Endodermal cell (in vitro differentiated cells): ENCODE data around the gene DLGAP3. TPM values are rescaled to one million over a fixed set of nuclear protein-coding genes. Genes with fewer than 3 reads are reported as not detected.

Source experiments
- DNase-seq: peaks from one replicate; pipeline ENCODE4 v3.0.0-alpha.2; 2017
- H3K27ac ChIP-seq: 2 replicates; pipeline ENCODE4 v1.5.1; 2013; ENCODE audit warnings: mild to moderate bottlenecking, low read depth, low read length, moderate library complexity
- H3K27me3 ChIP-seq: 2 replicates; pipeline ENCODE4 v1.6.1; 2013; ENCODE audit warnings: mild to moderate bottlenecking, low read length, moderate library complexity; ENCODE audit not compliant: insufficient read depth, control insufficient read depth, poor library complexity, severe bottlenecking
- H3K36me3 ChIP-seq: 2 replicates; pipeline ENCODE4 v1.7.0; 2013; ENCODE audit warnings: mild to moderate bottlenecking, low read length, moderate library complexity; ENCODE audit not compliant: control insufficient read depth, insufficient read depth
- H3K4me1 ChIP-seq: one replicate; pipeline ENCODE4 v1.7.0; 2013; ENCODE audit warnings: low read length; ENCODE audit not compliant: control insufficient read depth, insufficient read depth
- H3K4me3 ChIP-seq: 2 replicates; pipeline ENCODE4 v1.5.1; 2013; ENCODE audit warnings: mild to moderate bottlenecking, low read length, moderate library complexity
- H3K9ac ChIP-seq: 2 replicates; pipeline ENCODE4 v1.6.1; 2013; ENCODE audit warnings: mild to moderate bottlenecking, low read length, moderate library complexity; ENCODE audit not compliant: poor library complexity, severe bottlenecking; ENCODE audit errors: extremely low read depth
- H3K9me3 ChIP-seq: 2 replicates; pipeline ENCODE4 v1.6.1; 2013; ENCODE audit warnings: mild to moderate bottlenecking, low read length, moderate library complexity; ENCODE audit not compliant: control insufficient read depth
- H3K27ac Mint-ChIP-seq: 2 replicates; pipeline ENCODE4 v1.8.0; 2020; ENCODE audit warnings: mixed read lengths
- H3K27me3 Mint-ChIP-seq: 2 replicates; pipeline ENCODE4 v1.8.0; 2021; ENCODE audit warnings: mild to moderate bottlenecking, mixed read lengths; ENCODE audit not compliant: insufficient read depth
- H3K36me3 Mint-ChIP-seq: 2 replicates; pipeline ENCODE4 v1.8.0; 2020; ENCODE audit warnings: low read depth, mixed read lengths
- H3K4me1 Mint-ChIP-seq: 2 replicates; pipeline ENCODE4 v1.8.0; 2020; ENCODE audit warnings: mixed read lengths
- H3K4me3 Mint-ChIP-seq: 2 replicates; pipeline ENCODE4 v1.8.0; 2020; ENCODE audit warnings: mild to moderate bottlenecking, moderate library complexity, mixed read lengths
- H3K9me3 Mint-ChIP-seq: 2 replicates; pipeline ENCODE4 v1.8.0; 2020; ENCODE audit warnings: mild to moderate bottlenecking, mixed read lengths
- CTCF ChIP-seq: fragments of 200-600 bp; sonication (generic); conservative IDR thresholded peaks from 2 replicates; pipeline ENCODE4 v1.5.0; 2021; ENCODE audit warnings: antibody characterized with exemption, mild to moderate bottlenecking
- WGBS, 2 experiments: methylation state at CpG; one replicate each; pipeline versions ENCODE4 v1.1.5 to v1.1.7; 2013; ENCODE audit warnings: missing lambda C conversion rate in 2 of 2, mixed read lengths in 1 of 2; ENCODE audit not compliant: insufficient coverage in 1 of 2, insufficient read length in 1 of 2; 5-methylcytosine and 5-hydroxymethylcytosine counted together
- total RNA-seq, 2 donors: library from RNA; stranded (reverse); fragmentation: NEBNext Ultra II Directional in 1 of 2; extraction: Animal tissue kit (Norgen Biotek cat#: 25700) in 1 of 2; gene quantifications; 2 replicates in 1 of 2; 3 replicates in 1 of 2; pipeline ENCODE4 v1.2.1, GENCODE V29; 2021

DLGAP3 gene
- total RNA-seq, 2 donors from 2014 or later: 4.4 to 4.6 TPM

GRCh38 chr1:34977210-34977471 is 47.7 kb upstream of the DLGAP3 start:
- Histone ChIP-seq H3K27me3 (no peaks in the 10 kb centered on the region), H3K9ac (no peak overlapping the region), H3K27ac (no peak overlapping the region), H3K36me3 (peaks cover 10% of the 10 kb centered on the region), H3K4me3 (no peak overlapping the region), H3K4me1 (no peaks in the 10 kb centered on the region), H3K9me3 (no peaks in the 10 kb centered on the region)
- Mint-ChIP-seq H3K4me3 (no peak overlapping the region), H3K4me1 (peaks cover 5% of the 10 kb centered on the region), H3K27ac (no peak overlapping the region), H3K27me3 (peaks cover 11% of the 10 kb centered on the region), H3K36me3 (peaks cover 11% of the 10 kb centered on the region), H3K9me3 (no peaks in the 10 kb centered on the region)
- TF ChIP-seq CTCF: no peak
- no peak for DNase-seq
- WGBS, 2 experiments: 95 to 98% methylated on average over 5 to 13 of the region's 13 CpGs

- Histone ChIP-seq H3K27me3 (no peaks in the 10 kb centered on the region), H3K9ac (no peak overlapping the region), H3K4me3 (no peak overlapping the region), H3K4me1 (no peaks in the 10 kb centered on the region), H3K9me3 (no peaks in the 10 kb centered on the region), H3K36me3 (peaks cover 6% of the 10 kb centered on the region), H3K27ac (no peak overlapping the region)
- Mint-ChIP-seq H3K4me1 (peaks cover 5% of the 10 kb centered on the region), H3K4me3 (no peak overlapping the region), H3K9me3 (no peaks in the 10 kb centered on the region), H3K36me3 (peaks cover 6% of the 10 kb centered on the region), H3K27me3 (peaks cover 12% of the 10 kb centered on the region), H3K27ac (no peak overlapping the region)
- DNase-seq: no peak
- WGBS, 2 experiments: 97% methylated on average over 37 to 72 of the region's 72 CpGs
- TF ChIP-seq CTCF: no peak
These were observed 47.1 kb upstream of the DLGAP3 start for GRCh38 chr1:34976384-34977209.

GRCh38 chr1:34975771-34976170 is 46.3 kb upstream of the DLGAP3 start:
- Mint-ChIP-seq H3K27me3 (peaks cover 12% of the 10 kb centered on the region), H3K4me3 (no peak overlapping the region), H3K9me3 (no peaks in the 10 kb centered on the region), H3K27ac (no peak overlapping the region), H3K36me3 (peaks cover 2% of the 10 kb centered on the region), H3K4me1 (peaks cover 8% of the 10 kb centered on the region)
- no peaks in the 10 kb centered on the region for H3K9me3 ChIP-seq
- no peak for TF ChIP-seq CTCF
- H3K4me3 ChIP-seq: no peak overlapping the region
- no peak for DNase-seq
- H3K27me3 ChIP-seq: no peaks in the 10 kb centered on the region
- 99 to 100% methylated on average over 4 to 6 of the region's 6 CpGs for WGBS, 2 experiments
- no peak overlapping the region for H3K27ac ChIP-seq
- H3K36me3 ChIP-seq: no peaks in the 10 kb centered on the region
- no peaks in the 10 kb centered on the region for H3K4me1 ChIP-seq
- no peak overlapping the region for H3K9ac ChIP-seq
